Upper lobe of left lung (tissue), 4 donors: Measurements from ENCODE around the gene COL11A1.

Experiments used
- CTCF ChIP-seq, 6 experiments: fragments of 450-650 bp in 4 of 6; fragments of 200-600 bp in 2 of 6; sonication (generic) in 2 of 6; IDR thresholded peaks; one replicate each; pipeline ENCODE4 v1.5.1; 2016 to 2019; ENCODE audit warnings: antibody characterized with exemption in 6 of 6
- POLR2AphosphoS5 ChIP-seq, 2 donors: sonication (generic); formaldehyde crosslinking; IDR thresholded peaks; one replicate each; pipeline ENCODE4 v1.5.1; 2017; ENCODE audit warnings: antibody characterized with exemption in 2 of 2

DNA sequence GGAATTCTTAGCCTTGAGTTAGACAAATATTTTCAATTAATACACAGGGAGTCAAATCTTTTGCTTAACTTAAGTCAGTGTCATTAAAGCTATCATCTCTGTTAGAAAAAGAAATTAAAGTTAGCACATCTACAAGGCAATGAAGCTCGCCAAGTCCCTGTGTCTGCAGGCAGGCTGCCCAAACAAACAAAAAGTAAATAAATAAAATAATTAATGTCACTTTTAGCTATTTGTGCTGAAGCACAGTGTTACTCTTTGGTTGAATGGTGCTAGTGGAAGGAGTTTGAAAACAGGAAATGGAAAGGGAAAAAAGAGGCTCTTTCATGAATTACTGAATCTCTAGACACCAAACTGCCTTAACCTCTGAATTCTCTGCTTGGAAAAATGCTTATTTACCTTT lies 37.1 kb upstream of the COL11A1 start:
- TF ChIP-seq CTCF (IDR thresholded peaks at IDR 0.05) (no peak), POLR2AphosphoS5 (IDR thresholded peaks at IDR 0.05) (no peak)
